Effector CD8-positive, alpha-beta T cell (primary cell): ENCODE data around the gene SEPHS2.

Experiments
- DNase-seq: peaks from one replicate; lab custom pipeline; 2025; lab: John Stamatoyannopoulos, UW

The SEPHS2 gene

GRCh38 chr16:30429678-30430427 lies 15.8 kb downstream of the SEPHS2 start, which contains the start of gene DCTPP1:
Gene DCTPP1 (minus strand): TSS chr16:30430030. CDS start chr16:30429980, 50 bp downstream.
- DNase-seq, result peak; percentile 94

- no peak for DNase-seq
Measured at GRCh38 chr16:30429418-30429677, 16.3 kb downstream of the SEPHS2 start.

GRCh38 chr16:30428055-30428454 lies 17.6 kb downstream of the SEPHS2 start:
- DNase-seq, result no peak

GRCh38 chr16:30421010-30421409 lies 24.7 kb downstream of the SEPHS2 start:
- DNase-seq, result no peak

- no peak for DNase-seq
Measured at GRCh38 chr16:30418350-30419181, 27.1 kb downstream of the SEPHS2 start.

GRCh38 chr16:30417529-30418349 lies 27.9 kb downstream of the SEPHS2 start:
- peak; percentile 70 for DNase-seq

- DNase-seq, result peak; percentile 20
Measured at GRCh38 chr16:30416624-30417528, 28.8 kb downstream of the SEPHS2 start.

- no peak for DNase-seq
Measured at GRCh38 chr16:30416047-30416603, 29.5 kb downstream of the SEPHS2 start.

- no peak for DNase-seq
Measured at GRCh38 chr16:30414159-30414558, 31.5 kb downstream of the SEPHS2 start.

GRCh38 chr16:30413112-30413806 lies 32.4 kb downstream of the SEPHS2 start:
- DNase-seq, result no peak

GRCh38 chr16:30409125-30410060 lies 36.3 kb downstream of the SEPHS2 start:
- peak; percentile 92 for DNase-seq

- DNase-seq, result no peak
Measured at GRCh38 chr16:30407804-30408534, 37.7 kb downstream of the SEPHS2 start.

GRCh38 chr16:30407102-30407803 lies 38.4 kb downstream of the SEPHS2 start, which contains the start of gene ZNF771:
Gene ZNF771 (plus strand): TSS chr16:30407606. CDS start chr16:30408054, 448 bp downstream.
- DNase-seq, result peak; percentile 80

GRCh38 chr16:30406795-30407101 lies 38.9 kb downstream of the SEPHS2 start:
- no peak for DNase-seq

- no peak for DNase-seq
Measured at GRCh38 chr16:30401768-30402425, 43.8 kb downstream of the SEPHS2 start.

GRCh38 chr16:30399435-30400186 lies 46.1 kb downstream of the SEPHS2 start:
- DNase-seq, result no peak
